SU-DHL-6 (cell line): ENCODE data around the gene NEU4.

ENCODE experiments used
- H2AFZ ChIP-seq: fragments of 200-600 bp; sonication (generic); 2 replicates; pipeline ENCODE4 v1.6.1; 2014; ENCODE audit warnings: low read depth, mild to moderate bottlenecking, moderate library complexity, mixed read lengths, antibody characterized with exemption, low read length; ENCODE audit not compliant: severe bottlenecking
- H3F3A ChIP-seq: fragments of 200-600 bp; shearing (Covaris generic); 2 replicates; pipeline ENCODE4 v1.6.0; 2016; ENCODE audit warnings: antibody characterized with exemption, mild to moderate bottlenecking; ENCODE audit not compliant: insufficient read depth
- H3K27ac ChIP-seq: fragments of 200-600 bp; sonication (generic); 2 replicates; pipeline ENCODE4 v1.5.1; 2016; ENCODE audit warnings: low read depth, mild to moderate bottlenecking, low read length, moderate library complexity, mixed read lengths
- H3K27me3 ChIP-seq: fragments of 200-600 bp; sonication (generic), shearing (Covaris generic); 2 replicates; pipeline ENCODE4 v1.6.0; 2014; ENCODE audit warnings: mild to moderate bottlenecking, low read length
- H3K36me3 ChIP-seq: fragments of 200-600 bp; sonication (generic); 2 replicates; pipeline ENCODE4 v1.6.1; 2014; ENCODE audit warnings: mild to moderate bottlenecking, low read length, mixed read lengths
- H3K4me2 ChIP-seq: fragments of 300-600, 200-600 bp; shearing (Covaris generic), sonication (generic); 2 replicates; pipeline ENCODE4 v1.6.0; 2014; ENCODE audit warnings: low read length, low read depth, mild to moderate bottlenecking; ENCODE audit not compliant: poor library complexity, severe bottlenecking
- H3K4me3 ChIP-seq: fragments of 200-600 bp; sonication (generic); 2 replicates; pipeline ENCODE4 v1.5.1; 2014; ENCODE audit warnings: antibody characterized with exemption, low read length, mild to moderate bottlenecking, mixed read lengths; ENCODE audit not compliant: insufficient read depth, poor library complexity, severe bottlenecking
- H3K79me2 ChIP-seq: fragments of 200-600 bp; sonication (generic); 2 replicates; pipeline ENCODE4 v1.6.1; 2014; ENCODE audit warnings: mild to moderate bottlenecking, low read length, moderate library complexity; ENCODE audit not compliant: insufficient read depth
- H3K9ac ChIP-seq: fragments of 200-600 bp; sonication (generic); 2 replicates; pipeline ENCODE4 v1.7.0; 2014; ENCODE audit warnings: mild to moderate bottlenecking, low read length
- H3K9me2 ChIP-seq: fragments of 200-600 bp; sonication (generic); replicated peaks from 2 replicates; pipeline ENCODE4 v1.6.1; 2014; ENCODE audit warnings: low read length; ENCODE audit not compliant: insufficient read depth
- H3K9me3 ChIP-seq: fragments of 200-600 bp; sonication (generic); 2 replicates; pipeline ENCODE4 v1.6.1; 2014; ENCODE audit warnings: low read length, mixed read lengths; ENCODE audit not compliant: insufficient read depth
- H4K20me1 ChIP-seq: fragments of 200-600 bp; sonication (generic); 2 replicates; pipeline ENCODE4 v1.6.1; 2014; ENCODE audit warnings: low read depth, mild to moderate bottlenecking, antibody characterized with exemption, low read length, moderate library complexity, mixed read lengths
- EZH2phosphoT487 ChIP-seq: fragments of 200-600 bp; sonication (generic), shearing (Covaris generic); conservative IDR thresholded peaks from 2 replicates; pipeline ENCODE4 v1.6.1; 2018; ENCODE audit warnings: mild to moderate bottlenecking, antibody characterized with exemption, low read length, moderate library complexity, mixed read lengths
- TF ChIP-seq, protein P1 (sequence below): fragments of 200-600 bp; sonication (generic); IDR thresholded peaks from one replicate; pipeline ENCODE4 v1.5.1; 2017; ENCODE audit warnings: antibody characterized with exemption, mild to moderate bottlenecking, low read length, moderate library complexity; ENCODE audit not compliant: insufficient read depth, poor library complexity, severe bottlenecking

The NEU4 gene

DNA sequence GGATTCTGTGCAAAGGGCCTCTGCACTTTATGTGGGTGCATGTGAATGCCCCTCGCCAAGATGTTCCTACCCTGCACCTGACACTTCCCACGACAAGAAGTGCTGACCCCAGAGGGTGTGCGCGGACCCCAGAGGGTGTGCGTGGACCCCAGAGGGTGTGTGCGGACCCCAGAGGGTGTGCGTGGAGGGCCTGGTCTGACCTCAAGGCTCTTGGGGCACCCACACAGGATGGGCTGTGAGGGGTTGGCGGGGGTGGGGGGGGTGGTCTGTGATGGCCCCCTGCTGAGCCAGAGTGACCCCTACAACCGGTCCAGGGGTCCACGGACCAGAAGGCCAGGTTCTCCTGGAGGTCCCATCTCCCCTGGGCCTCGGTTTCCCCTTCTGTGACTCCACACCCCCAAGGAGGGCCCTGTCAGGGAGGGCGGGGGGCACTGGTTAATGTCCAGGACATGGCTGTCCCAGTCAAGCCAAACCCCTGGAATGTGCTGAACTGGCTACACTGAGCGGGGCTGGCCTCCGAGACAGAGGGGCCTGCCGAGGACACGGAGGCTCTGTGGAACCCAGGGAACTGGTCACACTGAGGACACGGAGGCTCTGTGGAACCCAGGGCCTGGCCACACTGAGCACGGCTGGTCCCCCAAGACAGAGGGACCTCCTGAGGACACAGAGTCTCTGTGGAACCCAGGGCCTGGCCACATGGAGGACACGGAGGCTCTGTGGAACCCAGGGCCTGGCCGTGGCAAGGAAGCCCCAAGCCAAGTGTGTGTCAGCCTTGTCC is 3.1 kb downstream of the NEU4 start:
- Histone ChIP-seq H3K27ac (no peak overlapping the region), H3K9me3 (no peaks in the 10 kb centered on the region), H3K79me2 (no peaks in the 10 kb centered on the region), H3K9me2 (no peaks in the 10 kb centered on the region), H3K27me3 (no peaks in the 10 kb centered on the region), H3K36me3 (no peaks in the 10 kb centered on the region), H3F3A (no peaks in the 10 kb centered on the region), H3K4me3 (no peak overlapping the region), H3K4me2 (no peak overlapping the region), H2AFZ (no peak overlapping the region), H4K20me1 (no peaks in the 10 kb centered on the region), H3K9ac (no peak overlapping the region)
- TF ChIP-seq, protein P1, sequence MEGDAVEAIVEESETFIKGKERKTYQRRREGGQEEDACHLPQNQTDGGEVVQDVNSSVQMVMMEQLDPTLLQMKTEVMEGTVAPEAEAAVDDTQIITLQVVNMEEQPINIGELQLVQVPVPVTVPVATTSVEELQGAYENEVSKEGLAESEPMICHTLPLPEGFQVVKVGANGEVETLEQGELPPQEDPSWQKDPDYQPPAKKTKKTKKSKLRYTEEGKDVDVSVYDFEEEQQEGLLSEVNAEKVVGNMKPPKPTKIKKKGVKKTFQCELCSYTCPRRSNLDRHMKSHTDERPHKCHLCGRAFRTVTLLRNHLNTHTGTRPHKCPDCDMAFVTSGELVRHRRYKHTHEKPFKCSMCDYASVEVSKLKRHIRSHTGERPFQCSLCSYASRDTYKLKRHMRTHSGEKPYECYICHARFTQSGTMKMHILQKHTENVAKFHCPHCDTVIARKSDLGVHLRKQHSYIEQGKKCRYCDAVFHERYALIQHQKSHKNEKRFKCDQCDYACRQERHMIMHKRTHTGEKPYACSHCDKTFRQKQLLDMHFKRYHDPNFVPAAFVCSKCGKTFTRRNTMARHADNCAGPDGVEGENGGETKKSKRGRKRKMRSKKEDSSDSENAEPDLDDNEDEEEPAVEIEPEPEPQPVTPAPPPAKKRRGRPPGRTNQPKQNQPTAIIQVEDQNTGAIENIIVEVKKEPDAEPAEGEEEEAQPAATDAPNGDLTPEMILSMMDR = no peak
- TF ChIP-seq EZH2phosphoT487 = no peak

DNA sequence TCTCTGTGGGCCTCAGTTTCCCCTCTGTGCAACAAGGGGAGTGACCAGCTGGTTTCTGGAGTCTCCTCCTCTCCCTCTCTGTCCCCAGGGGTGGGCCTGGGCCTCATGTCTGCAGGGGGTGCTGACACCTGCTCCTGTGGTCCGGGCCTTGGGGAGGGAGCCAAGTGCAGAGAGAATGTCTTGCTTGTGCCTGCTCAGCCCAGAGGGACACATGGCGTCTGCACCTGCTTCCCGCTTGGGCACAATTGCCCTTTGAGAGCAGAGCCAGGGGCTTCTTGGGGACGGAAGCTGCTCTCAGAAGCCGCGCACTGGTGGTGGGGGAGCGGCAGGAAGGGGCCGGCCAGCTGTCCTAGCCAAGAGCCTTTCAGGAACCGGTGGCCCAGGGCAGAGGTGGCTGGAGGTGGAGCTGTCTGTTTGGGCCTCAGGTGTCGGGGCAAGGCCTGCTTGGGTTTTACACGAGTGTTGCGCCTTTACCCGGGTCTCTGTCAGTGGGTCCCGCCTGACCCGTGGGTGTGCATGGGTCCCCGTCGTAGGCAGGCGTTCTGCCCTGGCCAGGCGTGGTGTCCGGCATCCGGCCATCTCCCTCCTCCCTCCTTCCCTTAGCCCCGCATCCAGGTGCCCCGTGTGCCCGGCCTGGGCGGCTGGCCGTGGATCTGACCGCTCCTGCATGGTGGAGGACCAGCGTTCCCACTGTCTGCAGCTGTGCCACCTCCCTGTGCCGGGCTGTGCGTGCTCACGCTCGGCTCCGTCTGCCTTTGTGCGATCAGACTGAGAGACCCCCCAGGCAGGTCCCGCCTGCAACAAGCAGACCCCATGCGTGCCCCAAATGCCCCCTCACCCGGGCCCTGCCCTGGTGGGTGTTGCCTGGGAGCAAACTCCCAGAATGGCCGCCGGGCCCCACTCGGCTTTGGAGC is 4.0 kb downstream of the NEU4 start:
- H3K9ac ChIP-seq = no peak overlapping the region

DNA sequence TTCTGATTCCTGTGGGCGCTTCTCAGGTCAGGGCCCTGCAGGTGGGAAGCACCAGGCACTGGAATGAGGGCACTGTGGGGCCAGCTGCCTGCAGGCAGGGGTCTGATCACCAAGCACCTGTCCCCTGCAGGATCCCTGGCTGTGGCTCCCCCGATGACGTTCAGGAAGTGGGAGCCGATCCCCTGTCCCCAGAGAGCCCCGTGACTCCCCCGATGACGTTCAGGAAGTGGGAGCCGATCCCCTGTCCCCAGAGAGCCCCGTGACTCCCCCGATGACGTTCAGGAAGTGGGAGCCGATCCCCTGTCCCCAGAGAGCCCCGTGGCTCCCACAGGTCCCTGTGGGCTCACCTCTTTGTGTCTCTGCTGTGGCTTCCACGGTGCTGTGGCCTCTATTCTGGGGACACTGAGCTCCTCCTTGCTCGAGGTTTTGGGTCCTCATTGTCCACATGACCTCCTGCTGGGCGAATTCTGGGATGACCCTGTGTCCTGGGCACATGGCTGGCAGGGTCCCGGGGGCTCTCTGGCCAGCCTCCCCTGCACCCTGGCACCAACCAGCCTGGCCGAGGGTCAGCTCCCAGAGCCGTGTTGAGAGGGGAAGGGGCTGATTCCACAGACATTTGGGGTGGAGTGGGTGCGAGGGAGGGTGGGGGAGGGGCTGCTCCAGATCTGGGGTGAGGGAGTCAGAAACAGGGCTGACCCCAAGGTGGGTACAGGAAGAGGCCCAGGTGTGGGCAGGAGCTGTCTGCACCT is 4.8 kb downstream of the NEU4 start:
- Histone ChIP-seq H3K9me3 (no peaks in the 10 kb centered on the region), H3K36me3 (no peaks in the 10 kb centered on the region), H3K9me2 (no peaks in the 10 kb centered on the region), H3K27ac (no peak overlapping the region), H2AFZ (no peak overlapping the region), H3K79me2 (no peaks in the 10 kb centered on the region), H3F3A (no peaks in the 10 kb centered on the region), H3K9ac (no peak overlapping the region), H4K20me1 (no peaks in the 10 kb centered on the region), H3K27me3 (no peaks in the 10 kb centered on the region), H3K4me3 (no peak overlapping the region), H3K4me2 (no peak overlapping the region)
- TF ChIP-seq, protein P1 = no peak
- TF ChIP-seq EZH2phosphoT487 = no peak

More for the DNA sequence above, 4.0 kb downstream of the NEU4 start:
- Histone ChIP-seq H3K36me3 (no peaks in the 10 kb centered on the region), H3K9me3 (no peaks in the 10 kb centered on the region), H3K4me2 (no peak overlapping the region), H4K20me1 (no peaks in the 10 kb centered on the region), H3K9me2 (no peaks in the 10 kb centered on the region), H3F3A (no peaks in the 10 kb centered on the region), H3K27me3 (no peaks in the 10 kb centered on the region), H3K27ac (no peak overlapping the region), H3K79me2 (no peaks in the 10 kb centered on the region), H2AFZ (no peak overlapping the region), H3K4me3 (no peak overlapping the region)
- TF ChIP-seq, protein P1 = no peak
- TF ChIP-seq EZH2phosphoT487 = no peak
